MCF 10A (cell line): ENCODE measurements around the gene UBL7. TPM values are rescaled to one million over a fixed set of nuclear protein-coding genes. Genes with fewer than 3 reads are reported as not detected.

Experiments used
- BruUV-seq: library from RNA; stranded (reverse); fragments of 400-500 nt; replicated peaks from 2 replicates; lab custom pipeline; 2021; lab: Mats Ljungman, UMichigan
- CTCF ChIA-PET: fragments of 300-600 bp; sonication (Branson Sonifier 250); formaldehyde crosslinking; extraction: SDS; loops from one replicate; lab custom pipeline; 2021; ENCODE audit warnings: antibody characterized with exemption, inconsistent platforms; lab: Yijun Ruan, JAX
- POLR2A ChIA-PET: fragments of 300-600, 350-650 bp; sonication (Branson Sonifier 250); formaldehyde crosslinking; extraction: SDS; loops from one replicate; lab custom pipeline; 2020; ENCODE audit warnings: antibody characterized with exemption, inconsistent platforms; lab: Yijun Ruan, JAX
- DNase-seq: peaks from one replicate; pipeline ENCODE4 v3.0.0-alpha.2; 2018; ENCODE audit not compliant: unreplicated experiment
- H3K27ac Mint-ChIP-seq: one replicate; pipeline ENCODE4 v1.8.0; 2022; ENCODE audit warnings: mild to moderate bottlenecking, low read depth, mixed read lengths; ENCODE audit not compliant: unreplicated experiment
- H3K27me3 Mint-ChIP-seq: one replicate; pipeline ENCODE4 v1.8.0; 2022; ENCODE audit warnings: mixed read lengths; ENCODE audit not compliant: insufficient read depth, unreplicated experiment
- H3K36me3 Mint-ChIP-seq: one replicate; pipeline ENCODE4 v1.8.0; 2022; ENCODE audit warnings: mild to moderate bottlenecking, moderate library complexity, mixed read lengths; ENCODE audit not compliant: insufficient read depth, unreplicated experiment
- H3K4me1 Mint-ChIP-seq: one replicate; pipeline ENCODE4 v1.8.0; 2022; ENCODE audit warnings: mixed read lengths; ENCODE audit not compliant: insufficient read depth, unreplicated experiment
- H3K4me3 Mint-ChIP-seq: one replicate; pipeline ENCODE4 v1.8.0; 2022; ENCODE audit warnings: mild to moderate bottlenecking, moderate library complexity, mixed read lengths; ENCODE audit not compliant: unreplicated experiment
- H3K9me3 Mint-ChIP-seq: one replicate; pipeline ENCODE4 v1.8.0; 2022; ENCODE audit warnings: mixed read lengths; ENCODE audit not compliant: unreplicated experiment
- intact Hi-C: fragments of 100-400 bp; cut with micrococcal nuclease; formaldehyde crosslinking; loops from 2 replicates; pipeline ENCODE4 v1.14.1; 2022
- microRNA-seq: library from miRNA; unstranded; fragments of <30 nt; microRNA quantifications from one replicate; pipeline ENCODE4 v1.2.0, GENCODE V29; 2022
- total RNA-seq: library from RNA; stranded (reverse); gene quantifications from 2 replicates; pipeline ENCODE4 v1.2.3, GENCODE V29; 2022
- TF ChIP-seq, protein P1 (sequence below): fragments of 200-600 bp; IDR thresholded peaks from one replicate; pipeline ENCODE4 v1.8.0; 2022; ENCODE audit warnings: antibody characterized with exemption, mild to moderate bottlenecking; ENCODE audit not compliant: unreplicated experiment

UBL7 gene
- total RNA-seq, 1 experiment from 2014 or later = 56.4 TPM

DNA sequence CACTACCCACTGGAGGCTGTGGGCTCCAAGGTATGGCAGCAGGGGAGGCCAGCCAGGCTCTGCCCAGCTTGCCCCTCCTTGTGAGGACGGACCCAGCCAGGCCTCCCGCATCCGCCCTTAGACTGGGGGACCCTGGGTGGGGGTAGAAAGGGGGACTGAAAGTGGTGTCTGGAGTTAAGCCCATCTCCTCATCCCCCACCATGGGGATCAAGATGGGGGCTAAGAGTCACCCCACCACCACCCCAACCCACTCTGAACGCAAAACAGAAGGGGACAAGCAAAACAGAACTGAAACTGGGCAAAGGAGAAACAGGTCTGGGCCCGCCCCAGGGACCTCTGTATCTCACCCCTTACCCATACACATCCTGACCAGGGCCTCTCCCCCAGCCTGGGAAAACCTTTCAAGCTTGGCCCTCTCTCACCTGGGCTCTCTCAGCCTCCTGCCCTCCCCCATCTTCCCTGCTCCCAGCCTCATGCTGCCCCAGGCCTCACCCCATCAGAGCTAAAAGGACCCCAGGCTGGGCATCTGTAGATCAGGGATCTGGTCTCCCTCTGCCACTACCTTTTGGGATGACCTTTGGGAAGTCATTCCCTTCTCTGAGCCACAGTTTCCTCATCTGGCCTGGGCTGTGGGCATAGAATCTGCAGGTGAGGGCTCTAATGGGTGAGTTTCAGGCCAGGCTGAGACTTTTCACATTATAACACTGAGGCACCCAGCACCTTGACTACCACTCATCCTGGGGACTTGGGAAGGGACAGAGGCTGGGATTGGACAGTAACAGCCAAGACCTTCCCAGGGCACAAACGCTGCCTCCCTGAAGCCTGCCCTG is 63.5 kb downstream of the UBL7 start:
- DNase-seq = no peak

DNA sequence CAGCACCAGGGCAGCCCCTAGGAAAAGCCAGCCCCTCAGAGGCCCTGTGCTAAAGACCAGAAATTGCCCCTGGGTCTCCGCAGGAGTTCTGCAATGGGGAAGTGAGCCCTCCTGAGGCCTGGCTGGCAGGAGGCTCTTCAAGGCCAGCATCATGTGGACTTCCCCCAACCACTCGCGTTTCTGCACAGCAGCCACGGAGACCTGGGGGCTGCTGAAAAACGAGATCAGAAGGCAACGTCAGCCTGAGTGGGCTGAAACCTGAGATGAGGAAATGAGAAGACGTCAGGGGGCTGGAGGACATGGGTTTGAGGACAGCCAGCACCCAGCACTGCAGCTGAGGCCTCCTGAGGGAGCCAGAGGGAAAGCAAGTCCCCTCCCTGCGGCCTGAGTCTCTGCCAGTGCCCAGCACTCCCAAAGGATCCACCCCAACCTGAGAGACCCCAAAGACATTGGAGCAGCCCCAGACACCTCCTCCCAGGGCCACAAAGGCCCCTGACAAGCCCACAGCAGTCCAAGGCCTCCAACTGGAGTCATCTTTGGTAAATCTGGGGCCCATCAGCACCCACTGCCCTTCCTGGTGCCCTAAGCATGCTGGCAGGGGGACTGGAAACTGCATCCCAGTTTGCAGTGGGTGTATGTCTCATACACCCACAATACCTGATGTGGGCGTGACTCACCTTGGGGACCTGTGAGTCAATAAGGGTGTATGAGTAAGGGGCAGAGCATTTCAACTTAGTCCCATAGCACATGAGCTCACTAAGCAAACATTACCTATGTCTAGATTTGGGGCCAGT is 64.3 kb downstream of the UBL7 start:
- Mint-ChIP-seq H3K27me3 (no peaks in the 10 kb centered on the region), H3K9me3 (no peaks in the 10 kb centered on the region), H3K27ac (no peak overlapping the region), H3K4me1 (peaks cover 38% of the 10 kb centered on the region), H3K4me3 (no peak overlapping the region), H3K36me3 (no peaks in the 10 kb centered on the region)
- ChIA-PET CTCF (interaction anchor here (0.7 to 2.4 kb wide), 6 partner anchors 11 to 156 kb away, joined by 3 to 10 read pairs (median 4); no protein-coding TSS in a partner anchor), POLR2A (interaction anchor here (0.7 kb wide), 1 partner anchor 44 kb away, joined by 3 read pairs; no protein-coding TSS in a partner anchor)
- TF ChIP-seq, protein P1, sequence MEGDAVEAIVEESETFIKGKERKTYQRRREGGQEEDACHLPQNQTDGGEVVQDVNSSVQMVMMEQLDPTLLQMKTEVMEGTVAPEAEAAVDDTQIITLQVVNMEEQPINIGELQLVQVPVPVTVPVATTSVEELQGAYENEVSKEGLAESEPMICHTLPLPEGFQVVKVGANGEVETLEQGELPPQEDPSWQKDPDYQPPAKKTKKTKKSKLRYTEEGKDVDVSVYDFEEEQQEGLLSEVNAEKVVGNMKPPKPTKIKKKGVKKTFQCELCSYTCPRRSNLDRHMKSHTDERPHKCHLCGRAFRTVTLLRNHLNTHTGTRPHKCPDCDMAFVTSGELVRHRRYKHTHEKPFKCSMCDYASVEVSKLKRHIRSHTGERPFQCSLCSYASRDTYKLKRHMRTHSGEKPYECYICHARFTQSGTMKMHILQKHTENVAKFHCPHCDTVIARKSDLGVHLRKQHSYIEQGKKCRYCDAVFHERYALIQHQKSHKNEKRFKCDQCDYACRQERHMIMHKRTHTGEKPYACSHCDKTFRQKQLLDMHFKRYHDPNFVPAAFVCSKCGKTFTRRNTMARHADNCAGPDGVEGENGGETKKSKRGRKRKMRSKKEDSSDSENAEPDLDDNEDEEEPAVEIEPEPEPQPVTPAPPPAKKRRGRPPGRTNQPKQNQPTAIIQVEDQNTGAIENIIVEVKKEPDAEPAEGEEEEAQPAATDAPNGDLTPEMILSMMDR = no peak
- DNase-seq = peak; percentile 85
- no TSS peak for BruUV-seq
- intact Hi-C loops = no loop called here

More for the DNA sequence above, 63.5 kb downstream of the UBL7 start:
- ChIA-PET POLR2A (interaction anchor here (0.7 kb wide), 1 partner anchor 43 kb away, joined by 3 read pairs; no protein-coding TSS in a partner anchor), CTCF (interaction anchor here (0.8 to 1.1 kb wide), 4 partner anchors 12 to 41 kb away, joined by 3 to 5 read pairs (median 4); no protein-coding TSS in a partner anchor)
- H3K27ac Mint-ChIP-seq = peak overlapping the region; percentile 82
- no peaks in the 10 kb centered on the region for H3K27me3 Mint-ChIP-seq
- H3K4me1 Mint-ChIP-seq = peaks cover 35% of the 10 kb centered on the region
- no peaks in the 10 kb centered on the region for H3K36me3 Mint-ChIP-seq
- TF ChIP-seq, protein P1 = no peak
- intact Hi-C loops = no loop called here
- no peak overlapping the region for H3K4me3 Mint-ChIP-seq
- H3K9me3 Mint-ChIP-seq = no peaks in the 10 kb centered on the region
- no TSS peak for BruUV-seq

DNA sequence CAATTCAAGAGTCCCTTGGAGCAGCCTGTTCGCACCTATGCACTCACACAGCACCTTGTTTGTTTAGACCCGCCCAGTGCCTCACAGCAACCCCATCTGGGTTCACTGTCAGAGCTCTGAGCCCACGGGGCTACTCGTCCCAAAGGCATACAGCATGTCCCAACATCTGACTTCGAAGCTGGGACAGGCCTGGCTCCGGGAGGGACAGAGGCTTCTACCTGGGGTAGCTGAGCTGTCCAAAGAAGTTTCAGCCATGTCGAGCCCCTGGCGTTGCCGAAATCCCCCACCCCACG is 64.9 kb downstream of the UBL7 start:
- ChIA-PET POLR2A (no interaction called here), CTCF (interaction anchor here (0.7 to 2.4 kb wide), 3 partner anchors 14 to 155 kb away, joined by 3 to 10 read pairs (median 3); no protein-coding TSS in a partner anchor)
- Mint-ChIP-seq H3K4me1 (peaks cover 35% of the 10 kb centered on the region), H3K27me3 (no peaks in the 10 kb centered on the region), H3K27ac (no peak overlapping the region), H3K9me3 (no peaks in the 10 kb centered on the region), H3K36me3 (no peaks in the 10 kb centered on the region), H3K4me3 (no peak overlapping the region)
- intact Hi-C loops = no loop called here
- no peak for DNase-seq
- BruUV-seq = no TSS peak
- TF ChIP-seq, protein P1 = no peak

Small RNA genes lying within 50 kb of the gene (microRNA-seq; reads per million reads assigned to microRNA genes)
- not detected for gene MIR6881

Other genes starting within 250 kb of the UBL7 start
- gene CCDC33, start 224.8 kb downstream of the UBL7 start, total RNA-seq = not detected in 2 replicates
- gene CYP11A1, start 93.5 kb downstream of the UBL7 start, total RNA-seq = not detected in 2 replicates
- gene SEMA7A, start 27.2 kb downstream of the UBL7 start, total RNA-seq = 0.81 and 1.6 TPM in 2 replicates
- 4.7 and 6.2 TPM in 2 replicates for gene ARID3B, start 80.1 kb upstream of the UBL7 start, total RNA-seq
- gene CLK3, start 154.7 kb upstream of the UBL7 start, total RNA-seq = 57.8 and 62.8 TPM in 2 replicates
- 42.8 and 53.3 TPM in 2 replicates for gene EDC3, start 234.9 kb upstream of the UBL7 start, total RNA-seq